Mucosa of stomach (tissue), 1 donor: Measurements from ENCODE around the gene ZBTB20.

ENCODE experiments used
- H3K27me3 ChIP-seq: one replicate; pipeline ENCODE4 v1.7.0; 2013; ENCODE audit warnings: mild to moderate bottlenecking, low read length; ENCODE audit not compliant: control insufficient read depth, insufficient read depth
- H3K36me3 ChIP-seq: one replicate; pipeline ENCODE4 v1.7.0; 2013; ENCODE audit warnings: low read length; ENCODE audit not compliant: control insufficient read depth, insufficient read depth
- H3K4me1 ChIP-seq: one replicate; pipeline ENCODE4 v1.7.0; 2013; ENCODE audit warnings: mild to moderate bottlenecking, low read length; ENCODE audit not compliant: control insufficient read depth, insufficient read depth
- H3K4me3 ChIP-seq: one replicate; pipeline ENCODE4 v1.7.0; 2013; ENCODE audit warnings: low read length
- H3K9ac ChIP-seq: one replicate; pipeline ENCODE4 v1.7.0; 2013; ENCODE audit warnings: mild to moderate bottlenecking, low read length, moderate library complexity
- H3K9me3 ChIP-seq: one replicate; pipeline ENCODE4 v1.7.0; 2013; ENCODE audit warnings: mild to moderate bottlenecking, low read length, moderate library complexity; ENCODE audit not compliant: control insufficient read depth
- donor health status: Pancreatic carcinoma.

Gene ZBTB20

DNA sequence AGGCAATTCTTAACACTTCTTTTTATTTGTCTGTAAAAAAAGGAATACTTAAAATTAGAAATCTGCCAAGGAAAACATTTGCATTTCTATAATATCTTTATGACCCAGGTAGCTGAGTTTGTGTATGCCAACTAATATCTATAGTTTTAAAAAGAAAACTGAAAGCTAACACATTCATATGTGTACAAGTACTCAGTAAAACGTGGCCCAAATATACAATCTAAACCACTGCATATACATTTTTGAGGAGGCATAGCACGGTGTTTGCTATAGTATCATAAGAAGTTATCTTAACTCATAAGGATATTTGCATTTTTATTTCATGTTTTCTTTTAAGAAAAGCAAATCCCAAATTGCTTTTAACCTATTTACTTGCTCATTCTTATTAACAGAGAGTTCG lies 172.7 kb downstream of the ZBTB20 start:
- H3K4me3 ChIP-seq, result no peak overlapping the region
- H3K9ac ChIP-seq, result no peak overlapping the region
- H3K9me3 ChIP-seq, result no peaks in the 10 kb centered on the region
- H3K27me3 ChIP-seq, result no peaks in the 10 kb centered on the region
- H3K4me1 ChIP-seq, result no peaks in the 10 kb centered on the region
- H3K36me3 ChIP-seq, result no peaks in the 10 kb centered on the region

DNA sequence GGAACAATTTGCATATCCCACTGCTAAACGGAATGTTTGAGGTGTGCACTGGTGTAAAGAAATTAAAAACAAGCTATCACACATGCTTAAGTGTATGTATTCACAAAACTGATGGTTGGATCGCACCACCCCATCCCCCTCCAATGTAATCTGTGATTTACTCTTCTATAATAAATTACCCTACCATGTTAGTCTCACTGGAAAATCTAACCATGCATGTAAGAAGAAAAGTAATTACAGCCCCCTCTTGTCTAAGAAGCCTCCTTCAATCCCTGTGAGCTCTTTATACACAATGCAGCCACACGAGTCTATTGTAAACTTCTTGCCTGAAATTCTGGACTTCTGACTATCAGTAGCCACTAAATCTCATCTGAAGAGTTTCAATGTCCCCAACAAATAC lies 173.6 kb downstream of the ZBTB20 start:
- H3K27me3 ChIP-seq, result no peaks in the 10 kb centered on the region
- H3K9ac ChIP-seq, result no peak overlapping the region
- H3K4me1 ChIP-seq, result no peaks in the 10 kb centered on the region
- no peaks in the 10 kb centered on the region for H3K36me3 ChIP-seq
- no peaks in the 10 kb centered on the region for H3K9me3 ChIP-seq
- H3K4me3 ChIP-seq, result no peak overlapping the region

DNA sequence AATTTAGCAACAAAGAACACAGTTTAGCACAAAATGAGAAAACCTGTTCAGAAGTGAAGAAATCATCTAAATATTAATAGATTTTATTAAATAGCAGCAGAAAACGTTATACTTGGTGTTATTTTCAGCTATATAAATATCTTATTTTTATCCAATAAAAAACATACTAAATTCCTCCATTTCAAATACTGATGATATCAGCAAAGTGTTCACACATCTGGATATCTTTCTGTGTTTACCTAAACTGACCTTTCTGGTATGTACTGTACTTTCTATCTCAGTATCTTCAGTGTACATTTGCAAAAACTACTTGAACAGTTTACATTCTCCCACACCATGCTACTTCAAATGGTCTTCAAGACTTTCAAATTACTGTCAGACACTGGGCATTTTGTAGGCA lies 179.9 kb downstream of the ZBTB20 start:
- H3K4me1 ChIP-seq, result no peaks in the 10 kb centered on the region
- H3K36me3 ChIP-seq, result no peaks in the 10 kb centered on the region
- no peaks in the 10 kb centered on the region for H3K9me3 ChIP-seq
- no peak overlapping the region for H3K9ac ChIP-seq
- no peak overlapping the region for H3K4me3 ChIP-seq
- H3K27me3 ChIP-seq, result no peaks in the 10 kb centered on the region

DNA sequence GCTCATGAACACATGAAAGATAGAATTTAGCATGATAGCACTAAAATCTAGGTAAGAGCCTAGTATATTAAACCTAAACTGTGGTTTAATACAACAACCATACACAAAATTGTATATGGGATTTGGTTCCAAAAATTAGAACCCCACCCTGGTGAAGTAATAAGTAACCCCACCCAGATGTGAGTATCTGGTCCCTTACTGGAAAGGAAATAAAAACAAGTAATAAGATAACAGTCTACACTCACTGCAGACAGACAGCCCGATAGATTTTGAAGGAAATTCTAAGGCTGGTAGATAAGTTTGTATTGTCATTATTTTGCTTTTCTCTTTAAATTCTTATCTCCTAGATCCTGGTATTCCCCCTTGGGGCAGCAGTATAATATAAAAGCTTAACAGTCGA lies 184.9 kb downstream of the ZBTB20 start:
- H3K9ac ChIP-seq, result no peak overlapping the region
- no peaks in the 10 kb centered on the region for H3K4me1 ChIP-seq
- H3K27me3 ChIP-seq, result no peaks in the 10 kb centered on the region
- H3K9me3 ChIP-seq, result no peaks in the 10 kb centered on the region
- H3K4me3 ChIP-seq, result no peak overlapping the region
- H3K36me3 ChIP-seq, result no peaks in the 10 kb centered on the region

DNA sequence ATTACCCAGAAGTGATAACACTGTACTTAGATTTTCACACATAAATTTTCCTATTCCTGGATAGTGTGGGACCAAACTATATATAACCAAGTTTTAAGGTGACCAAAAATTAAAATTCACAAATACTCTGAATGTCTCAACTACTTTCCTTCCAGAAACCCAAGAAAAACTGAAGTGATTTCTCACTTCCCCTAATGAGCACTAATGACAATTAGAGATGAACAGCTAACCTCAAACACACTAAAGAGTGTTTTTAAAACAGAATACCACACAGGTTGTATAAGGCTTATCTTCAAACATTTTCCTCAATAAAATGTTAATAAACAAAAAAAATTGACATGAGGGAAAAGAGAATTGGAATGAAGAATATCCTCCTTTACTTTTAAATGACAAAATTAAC lies 188.2 kb downstream of the ZBTB20 start:
- Histone ChIP-seq H3K4me3 (no peak overlapping the region), H3K4me1 (no peaks in the 10 kb centered on the region), H3K9ac (no peak overlapping the region), H3K9me3 (no peaks in the 10 kb centered on the region), H3K36me3 (no peaks in the 10 kb centered on the region), H3K27me3 (no peaks in the 10 kb centered on the region)

DNA sequence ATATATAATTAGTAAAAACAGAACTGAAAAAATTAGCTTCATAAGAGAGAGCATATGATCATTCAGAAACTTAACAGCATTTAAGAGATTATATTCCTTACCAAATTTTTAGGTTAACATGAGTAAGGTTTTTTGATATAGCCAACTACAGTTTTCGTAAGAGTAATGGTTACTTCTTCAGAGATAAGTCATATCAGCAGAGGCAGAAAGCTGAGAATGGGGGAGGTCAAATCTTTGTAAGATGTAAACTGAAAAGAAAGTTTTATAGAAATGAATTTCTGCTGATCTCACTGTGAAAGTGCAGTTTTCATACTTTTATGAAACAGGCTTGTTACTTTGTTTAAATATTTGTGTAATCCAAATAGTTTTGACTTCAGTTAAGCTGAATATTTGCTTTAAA lies 193.3 kb downstream of the ZBTB20 start:
- Histone ChIP-seq H3K4me3 (no peak overlapping the region), H3K27me3 (no peaks in the 10 kb centered on the region), H3K36me3 (no peaks in the 10 kb centered on the region), H3K9me3 (no peaks in the 10 kb centered on the region), H3K4me1 (no peaks in the 10 kb centered on the region), H3K9ac (no peak overlapping the region)

DNA sequence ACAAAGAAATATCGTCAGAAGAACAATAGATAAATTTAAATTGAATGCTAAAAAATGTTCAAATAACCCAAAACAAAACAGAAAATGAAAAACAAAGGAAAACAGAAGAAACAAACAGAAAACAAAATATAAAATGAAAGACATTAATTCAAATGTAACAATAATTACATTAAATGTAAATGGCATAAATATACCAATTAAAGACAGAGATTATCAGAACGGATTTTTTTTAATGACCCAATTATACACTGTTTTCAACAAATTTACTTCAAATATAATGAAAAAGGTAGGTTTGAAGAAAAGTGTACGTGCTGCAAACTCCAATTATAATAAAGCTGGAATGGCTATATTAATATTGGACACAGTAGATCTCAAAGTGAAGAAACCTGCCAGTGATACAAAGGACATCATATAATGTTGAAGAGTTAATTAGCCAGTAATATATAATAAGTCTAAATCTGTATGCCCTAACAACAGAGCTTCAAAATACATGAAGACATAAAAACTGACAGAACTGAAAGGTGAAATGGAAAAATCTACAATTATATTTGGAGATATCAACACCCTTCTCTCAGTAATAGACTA lies 193.8 kb downstream of the ZBTB20 start:
- Histone ChIP-seq H3K27me3 (no peaks in the 10 kb centered on the region), H3K4me1 (no peaks in the 10 kb centered on the region), H3K36me3 (no peaks in the 10 kb centered on the region), H3K4me3 (no peak overlapping the region), H3K9me3 (no peaks in the 10 kb centered on the region), H3K9ac (no peak overlapping the region)

DNA sequence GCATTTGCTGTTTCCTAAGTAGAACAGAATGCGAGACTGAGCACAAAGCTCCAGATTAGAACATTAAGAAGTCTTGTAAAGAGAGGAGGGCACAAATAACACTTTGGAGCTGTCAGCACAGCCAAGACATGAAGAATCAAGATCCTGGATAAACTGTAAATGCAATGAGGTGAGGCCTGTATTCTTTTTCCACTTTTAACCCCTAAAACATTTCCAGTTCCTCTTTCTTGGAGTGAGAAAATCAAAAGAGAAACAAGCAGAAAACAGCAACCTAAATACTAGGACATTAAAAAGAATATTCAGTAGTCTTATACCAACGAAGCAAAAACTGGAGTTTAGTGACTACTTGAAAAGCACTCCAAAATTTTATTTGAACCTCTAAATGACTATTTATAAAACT lies 204.3 kb downstream of the ZBTB20 start:
- Histone ChIP-seq H3K27me3 (no peaks in the 10 kb centered on the region), H3K9me3 (no peaks in the 10 kb centered on the region), H3K36me3 (no peaks in the 10 kb centered on the region), H3K4me1 (no peaks in the 10 kb centered on the region), H3K4me3 (no peak overlapping the region), H3K9ac (no peak overlapping the region)

DNA sequence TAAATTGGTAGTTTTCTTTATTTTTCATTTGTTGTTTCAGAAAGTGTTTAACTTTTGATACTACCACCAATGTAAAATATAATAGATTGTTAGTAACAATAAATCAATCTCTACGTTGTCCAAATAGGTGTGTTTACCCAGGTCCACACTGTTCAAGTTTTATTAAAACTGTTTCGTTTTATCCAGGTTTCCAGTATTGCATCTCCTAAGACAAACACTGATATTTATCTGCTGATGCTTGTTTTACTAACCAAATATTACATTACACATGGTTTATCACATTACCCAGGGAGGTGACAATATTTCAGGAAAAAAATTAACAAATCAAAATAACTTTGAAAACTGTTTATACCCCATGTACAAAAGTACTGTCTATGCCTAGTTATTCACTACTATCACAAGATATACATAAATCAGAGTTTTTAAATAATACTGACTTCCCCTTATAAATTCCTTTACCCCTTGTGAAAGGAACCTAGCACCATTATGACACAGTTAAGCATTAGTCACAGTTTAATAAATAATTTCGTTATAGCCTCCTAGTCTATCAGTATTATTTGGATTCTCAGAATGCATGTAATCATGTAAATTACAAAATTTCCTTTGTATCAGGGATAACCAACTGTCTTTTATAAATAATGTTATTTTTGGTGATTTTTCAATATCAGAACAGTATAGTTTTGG lies 205.3 kb downstream of the ZBTB20 start:
- H3K4me1 ChIP-seq, result no peaks in the 10 kb centered on the region
- no peak overlapping the region for H3K4me3 ChIP-seq
- no peaks in the 10 kb centered on the region for H3K27me3 ChIP-seq
- no peaks in the 10 kb centered on the region for H3K36me3 ChIP-seq
- H3K9ac ChIP-seq, result no peak overlapping the region
- H3K9me3 ChIP-seq, result no peaks in the 10 kb centered on the region

DNA sequence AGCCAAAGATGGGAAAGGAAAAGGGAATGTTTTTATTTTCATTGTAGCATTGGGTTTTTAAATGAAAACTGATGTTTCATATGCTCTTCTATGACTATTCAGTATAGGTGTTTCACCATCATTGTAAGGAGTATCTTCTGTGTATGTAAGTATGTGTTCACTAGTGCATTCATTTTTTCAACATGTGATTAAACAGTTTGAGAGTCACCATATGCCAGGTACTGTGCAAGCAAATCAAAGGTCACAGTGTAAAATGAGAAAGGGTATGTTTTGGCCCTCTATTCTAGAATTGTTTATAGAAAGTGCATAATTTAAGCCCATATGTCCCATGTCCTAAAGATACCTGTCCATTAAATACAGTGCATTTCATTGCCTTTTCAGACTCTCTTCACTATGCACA lies 207.2 kb downstream of the ZBTB20 start:
- Histone ChIP-seq H3K9me3 (no peaks in the 10 kb centered on the region), H3K36me3 (no peaks in the 10 kb centered on the region), H3K27me3 (no peaks in the 10 kb centered on the region)

DNA sequence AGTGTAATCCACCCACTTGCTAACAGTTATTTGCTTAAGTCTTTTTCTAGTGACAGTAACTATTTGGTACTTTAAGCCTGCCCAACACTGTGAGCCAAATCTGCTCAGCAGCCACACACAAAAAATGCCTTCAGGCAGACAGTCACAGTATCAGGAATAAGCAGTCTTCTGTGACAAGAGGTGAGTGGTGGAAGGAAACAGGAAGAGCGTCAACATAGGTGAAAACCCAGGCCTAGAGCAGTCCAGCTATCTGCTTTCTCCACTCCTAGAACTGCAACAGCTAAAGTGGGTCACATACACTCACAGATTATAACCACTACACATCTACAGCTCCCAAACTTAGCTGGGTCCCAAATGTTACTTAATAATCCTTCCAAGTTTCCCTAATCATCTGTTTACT lies 213.7 kb downstream of the ZBTB20 start:
- no peaks in the 10 kb centered on the region for H3K36me3 ChIP-seq
- H3K4me1 ChIP-seq, result no peaks in the 10 kb centered on the region

More for the DNA sequence above, 207.2 kb downstream of the ZBTB20 start:
- H3K4me3 ChIP-seq, result no peak overlapping the region
- H3K4me1 ChIP-seq, result no peaks in the 10 kb centered on the region
- H3K9ac ChIP-seq, result no peak overlapping the region

DNA sequence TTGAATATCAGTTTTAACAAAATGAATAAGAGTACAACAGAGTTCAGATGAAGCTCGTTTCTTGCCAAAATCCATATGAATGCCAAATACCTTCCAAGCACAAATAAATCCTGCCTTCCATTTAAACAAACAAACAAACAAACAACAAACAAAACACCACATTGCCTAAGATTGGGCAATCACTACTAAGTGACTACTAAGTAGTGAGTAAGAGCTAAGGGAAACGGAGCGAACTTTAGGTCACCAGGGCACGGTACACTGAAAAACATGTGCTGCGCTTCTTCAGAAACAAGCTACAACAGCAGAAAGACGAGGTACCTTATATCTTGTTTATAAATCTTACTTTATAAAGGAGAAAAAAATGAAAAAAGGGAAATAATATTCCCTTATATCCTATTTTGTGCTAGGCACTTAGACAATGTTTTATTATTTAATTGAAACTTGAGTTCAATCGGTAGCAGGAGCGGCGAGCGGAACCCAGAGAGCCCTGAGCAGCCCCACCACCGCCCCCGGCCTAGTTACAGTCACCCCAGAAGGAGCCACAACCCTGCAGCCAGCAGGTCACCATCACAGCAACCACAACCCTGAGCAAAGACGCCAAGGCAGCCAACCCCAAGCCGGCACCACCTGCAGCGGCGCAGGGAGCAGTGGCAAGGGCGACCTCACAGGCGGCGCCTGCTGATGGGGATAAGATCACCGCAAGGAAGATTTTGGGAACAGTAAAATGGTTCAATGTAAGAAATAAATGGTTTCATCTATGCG lies 216.9 kb downstream of the ZBTB20 start:
- no peak overlapping the region for H3K9ac ChIP-seq
- H3K36me3 ChIP-seq, result no peaks in the 10 kb centered on the region
- no peaks in the 10 kb centered on the region for H3K27me3 ChIP-seq
- H3K9me3 ChIP-seq, result no peaks in the 10 kb centered on the region
- H3K4me3 ChIP-seq, result no peak overlapping the region
- H3K4me1 ChIP-seq, result no peaks in the 10 kb centered on the region

More for the DNA sequence above, 213.7 kb downstream of the ZBTB20 start:
- Histone ChIP-seq H3K9ac (no peak overlapping the region), H3K27me3 (no peaks in the 10 kb centered on the region), H3K4me3 (no peak overlapping the region), H3K9me3 (no peaks in the 10 kb centered on the region)
